Fibroblast of villous mesenchyme (primary cell): ENCODE data around the gene LIMS1. TPM values are rescaled to one million over a fixed set of nuclear protein-coding genes. Genes with fewer than 3 reads are reported as not detected.
"Not testable (repeated sequence)": the region's sequence is repeated elsewhere in the genome, so short reads cannot be mapped to it uniquely, and the experiment has no call there.

Source experiments
- DNase-seq: peaks from one replicate; pipeline ENCODE4 v3.0.0-alpha.2; 2010; ENCODE audit warnings: low read depth
- H3K4me3 ChIP-seq: 2 replicates; pipeline ENCODE4 v1.5.1; 2011; ENCODE audit warnings: low read depth, mild to moderate bottlenecking, low read length
- total RNA-seq: library from RNA; depleted of rRNA; stranded (reverse); fragments of >200 nt; gene quantifications from 2 replicates; pipeline ENCODE4 v1.2.3, GENCODE V29; 2012
- TF ChIP-seq, protein P1 (sequence below): IDR thresholded peaks from 2 replicates; pipeline ENCODE4 v1.5.1; 2012; ENCODE audit warnings: low read depth, mild to moderate bottlenecking, low read length; ENCODE audit not compliant: insufficient read depth

LIMS1 gene
- total RNA-seq, 1 donor = 152 TPM

DNA sequence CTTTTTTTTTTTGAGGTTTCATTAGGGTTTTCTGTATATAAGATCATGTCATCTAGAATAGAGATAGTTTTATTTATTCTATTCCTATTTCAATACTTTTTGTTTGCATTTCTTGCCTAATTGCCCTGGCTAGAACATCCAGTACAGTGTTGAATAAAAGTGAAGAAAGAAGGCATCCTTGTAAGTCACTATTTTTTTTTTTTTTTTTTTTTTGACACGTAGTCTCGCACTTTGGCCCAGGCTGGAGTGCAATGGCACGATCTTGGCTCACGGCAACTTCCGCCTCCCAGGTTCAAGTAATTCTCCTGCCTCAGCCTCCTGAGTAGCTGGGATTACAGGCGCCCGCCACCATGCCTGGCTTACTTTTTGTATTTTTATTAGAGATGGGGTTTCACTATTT, 157.2 kb downstream of the LIMS1 start:
- TF ChIP-seq, protein P1, sequence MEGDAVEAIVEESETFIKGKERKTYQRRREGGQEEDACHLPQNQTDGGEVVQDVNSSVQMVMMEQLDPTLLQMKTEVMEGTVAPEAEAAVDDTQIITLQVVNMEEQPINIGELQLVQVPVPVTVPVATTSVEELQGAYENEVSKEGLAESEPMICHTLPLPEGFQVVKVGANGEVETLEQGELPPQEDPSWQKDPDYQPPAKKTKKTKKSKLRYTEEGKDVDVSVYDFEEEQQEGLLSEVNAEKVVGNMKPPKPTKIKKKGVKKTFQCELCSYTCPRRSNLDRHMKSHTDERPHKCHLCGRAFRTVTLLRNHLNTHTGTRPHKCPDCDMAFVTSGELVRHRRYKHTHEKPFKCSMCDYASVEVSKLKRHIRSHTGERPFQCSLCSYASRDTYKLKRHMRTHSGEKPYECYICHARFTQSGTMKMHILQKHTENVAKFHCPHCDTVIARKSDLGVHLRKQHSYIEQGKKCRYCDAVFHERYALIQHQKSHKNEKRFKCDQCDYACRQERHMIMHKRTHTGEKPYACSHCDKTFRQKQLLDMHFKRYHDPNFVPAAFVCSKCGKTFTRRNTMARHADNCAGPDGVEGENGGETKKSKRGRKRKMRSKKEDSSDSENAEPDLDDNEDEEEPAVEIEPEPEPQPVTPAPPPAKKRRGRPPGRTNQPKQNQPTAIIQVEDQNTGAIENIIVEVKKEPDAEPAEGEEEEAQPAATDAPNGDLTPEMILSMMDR = no peak
- H3K4me3 ChIP-seq = no peak overlapping the region
- DNase-seq = no peak

DNA sequence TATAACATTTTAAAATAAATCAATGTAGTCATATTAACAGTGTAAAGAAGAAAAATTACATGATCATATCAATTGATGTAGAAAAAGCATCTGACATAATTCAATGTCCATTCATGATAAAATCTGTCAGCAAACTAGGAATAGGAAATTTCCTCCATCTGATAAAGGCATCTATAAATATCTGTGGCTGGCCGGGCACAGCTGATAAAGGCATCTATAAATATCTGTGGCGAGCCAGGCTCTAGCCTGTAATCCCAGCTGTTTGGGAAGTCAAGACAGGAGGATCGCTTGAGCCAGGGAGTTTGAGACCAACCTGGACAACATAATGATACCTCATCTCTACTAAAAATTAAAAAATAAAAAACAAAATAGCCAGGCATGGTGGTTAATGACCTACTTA, 166.9 kb downstream of the LIMS1 start:
- TF ChIP-seq, protein P1 = no peak
- DNase-seq = peak; percentile 83
- H3K4me3 ChIP-seq = no peak overlapping the region

DNA sequence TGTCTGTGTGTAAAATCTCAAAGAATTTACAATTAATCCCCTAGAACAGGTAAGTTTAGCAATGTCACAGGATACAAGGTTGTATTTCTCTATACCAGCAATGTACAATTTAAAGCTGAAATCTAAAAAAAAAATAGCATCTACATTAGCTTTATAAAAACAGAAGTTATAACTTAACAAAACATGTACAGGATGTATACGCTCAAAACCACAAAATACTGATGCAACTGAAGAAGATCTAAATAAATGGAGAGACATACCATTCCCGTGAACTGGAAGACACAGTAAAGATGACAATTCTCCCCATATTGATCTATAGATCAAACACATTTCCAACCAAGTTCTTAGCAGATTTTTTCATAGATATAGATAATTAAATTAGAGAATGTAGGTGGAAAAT, 167.5 kb downstream of the LIMS1 start:
- H3K4me3 ChIP-seq = no peak overlapping the region
- peak; percentile 54 for DNase-seq
- TF ChIP-seq, protein P1 = no peak

DNA sequence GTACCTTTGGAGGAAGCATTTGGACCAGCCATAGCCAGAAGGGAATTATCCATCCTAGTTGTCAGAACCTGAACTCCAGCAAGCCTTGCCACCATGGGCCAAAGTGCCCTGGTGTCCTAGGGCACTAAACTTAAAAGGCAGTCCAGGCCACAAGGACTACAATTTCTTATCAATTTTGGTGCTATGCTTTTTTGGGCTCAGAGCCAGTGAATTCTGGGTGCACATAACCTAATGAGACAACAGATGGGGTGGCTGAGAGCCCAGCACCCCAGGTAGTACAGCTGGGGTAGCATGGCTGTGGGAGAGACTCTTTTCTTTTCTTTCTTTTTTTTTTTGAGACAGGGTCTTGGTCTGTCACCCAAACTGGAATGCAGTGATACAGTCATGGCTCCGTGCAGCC, 170.6 kb downstream of the LIMS1 start:
- TF ChIP-seq, protein P1 = no peak
- no peak for DNase-seq
- no peak overlapping the region for H3K4me3 ChIP-seq

DNA sequence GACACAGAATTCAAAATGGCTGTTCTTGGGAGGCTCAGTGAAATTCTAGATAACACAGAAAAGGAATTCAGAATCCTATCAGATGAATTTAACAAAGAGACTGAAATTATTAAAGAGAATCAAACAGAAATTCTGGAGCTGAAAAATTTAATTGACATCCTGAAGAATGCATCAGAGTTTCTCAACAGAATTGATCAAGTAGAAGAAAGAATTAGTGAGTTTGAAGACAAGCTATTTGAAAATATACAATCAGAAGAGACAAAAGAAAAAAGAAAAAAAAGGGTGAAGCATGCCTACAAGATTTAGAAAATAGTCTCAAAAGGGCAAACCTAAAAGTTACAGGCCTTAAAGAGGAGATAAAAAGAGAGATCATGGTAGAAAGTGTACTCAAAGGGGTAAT, 173.0 kb downstream of the LIMS1 start:
- H3K4me3 ChIP-seq = no peak overlapping the region
- TF ChIP-seq, protein P1 = no peak
- DNase-seq = no peak

DNA sequence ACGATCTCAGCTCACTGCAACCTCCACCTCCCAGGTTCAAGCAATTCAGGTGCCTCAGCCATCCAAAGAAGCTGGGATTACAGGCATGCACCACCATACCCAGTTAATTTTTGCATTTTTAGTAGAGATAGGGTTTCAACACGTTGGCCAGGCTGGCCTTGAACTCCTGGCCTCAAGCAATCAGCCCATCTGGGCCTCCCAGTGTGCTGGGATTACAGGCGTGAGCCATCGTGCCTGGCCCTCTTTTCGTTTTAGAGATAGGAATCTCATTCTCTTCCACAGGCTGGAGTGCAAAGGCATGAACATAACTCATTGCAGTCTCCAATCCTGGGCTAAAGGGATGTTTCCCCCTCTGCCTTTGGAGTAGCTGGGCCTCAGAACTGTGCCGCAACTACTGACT, 182.7 kb downstream of the LIMS1 start:
- H3K4me3 ChIP-seq, DNase-seq: not testable (repeated sequence)

DNA sequence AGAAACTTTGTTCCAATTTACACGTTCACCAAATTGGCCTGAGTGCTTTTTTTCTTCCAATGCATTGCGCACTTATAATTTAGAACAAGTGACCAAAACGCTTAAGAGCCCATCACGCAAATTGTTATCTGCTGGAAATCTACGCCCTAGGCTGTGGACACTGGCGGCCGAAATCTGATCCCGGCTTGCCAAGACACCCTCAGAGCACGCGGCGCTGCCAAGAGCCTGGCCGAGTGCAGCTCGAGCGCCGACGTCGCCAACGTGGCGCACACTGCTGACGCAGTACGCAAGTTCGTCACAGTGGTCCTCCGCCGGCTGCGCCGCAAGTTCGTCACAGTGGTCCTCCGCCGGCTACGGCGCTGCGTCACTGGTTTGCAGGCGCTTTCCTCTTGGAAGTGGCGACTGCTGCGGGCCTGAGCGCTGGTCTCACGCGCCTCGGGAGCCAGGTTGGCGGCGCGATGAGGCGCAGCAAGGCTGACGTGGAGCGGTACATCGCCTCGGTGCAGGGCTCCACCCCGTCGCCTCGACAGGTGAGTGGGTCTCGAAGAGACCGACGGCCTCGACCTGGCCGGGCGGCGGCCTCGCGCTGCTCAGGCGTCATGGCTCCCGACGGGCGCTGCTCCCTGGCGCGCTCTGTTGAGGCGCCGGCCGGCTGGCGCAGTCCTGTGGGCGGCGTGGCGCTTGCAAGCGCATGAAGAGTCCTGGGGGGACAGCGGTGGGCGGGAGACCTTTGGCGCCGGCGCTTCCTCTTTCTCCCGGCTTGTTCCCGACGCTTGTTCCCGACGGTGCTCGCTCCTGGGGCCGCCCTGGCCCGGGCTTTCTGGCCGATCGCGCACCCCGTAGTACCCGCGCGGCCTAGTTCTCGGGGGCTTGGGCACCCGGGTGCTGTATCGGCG, 185.1 kb downstream of the LIMS1 start, which contains the start of gene RANBP2:
TSS of gene RANBP2 (plus strand) at position 334 of the 896 bp plus-strand sequence. CDS start at position 459, 125 bp downstream.
- peak; percentile 99 for DNase-seq
- TF ChIP-seq, protein P1 = no peak
- H3K4me3 ChIP-seq = peak within 1 kb of the TSS; percentile 83

DNA sequence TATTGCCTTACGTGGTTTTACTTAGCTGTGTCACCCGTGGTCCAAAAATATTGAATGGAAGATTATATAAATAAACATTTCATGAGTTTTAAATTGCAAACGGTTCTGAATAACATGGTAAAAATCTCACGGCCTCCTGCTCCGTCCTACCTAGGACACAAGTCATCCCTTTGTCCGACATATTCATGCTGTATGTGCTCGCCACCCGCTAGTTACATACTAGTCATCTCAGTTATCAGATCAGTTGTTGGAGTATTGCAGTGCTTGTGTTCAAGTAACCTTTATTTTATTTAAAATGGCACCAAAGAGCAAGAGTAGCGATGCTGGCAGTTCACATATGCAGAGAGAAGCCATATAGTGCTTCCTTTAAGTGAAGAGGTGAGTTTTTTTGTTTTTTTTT, 191.8 kb downstream of the LIMS1 start:
- not testable (repeated sequence) for DNase-seq, H3K4me3 ChIP-seq

DNA sequence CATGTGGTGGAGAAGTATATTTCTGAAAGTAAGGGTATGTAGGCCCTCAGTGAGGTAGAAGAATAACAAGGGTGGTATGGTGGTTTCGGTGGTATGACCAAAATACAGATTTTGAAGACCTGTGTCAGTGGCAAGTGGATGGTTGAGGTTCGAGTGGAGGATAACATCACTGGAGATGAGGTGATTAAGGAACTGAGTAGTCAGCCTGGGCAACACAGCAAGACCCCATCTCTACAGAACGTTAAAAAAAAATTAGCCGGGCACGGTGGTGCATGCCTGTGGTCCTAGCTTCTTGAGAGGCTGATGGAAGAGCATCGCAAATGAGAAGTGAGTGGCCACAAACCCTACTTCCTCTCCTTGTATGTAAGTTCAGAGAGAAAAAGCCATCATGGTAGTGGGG, 200.4 kb downstream of the LIMS1 start:
- not testable (repeated sequence) for DNase-seq, H3K4me3 ChIP-seq
